Mesenchymal stem cell (in vitro differentiated cells and primary cell): ENCODE data around the gene MRPL55.
A peak's percentile ranks its signal among the peaks of the same experiment; 100 is the strongest.

ENCODE experiments used
- DNase-seq: peaks from one replicate; pipeline ENCODE4 v3.0.0-alpha.2; 2013
- H2AFZ ChIP-seq: one replicate; pipeline ENCODE4 v1.6.1; 2013; ENCODE audit warnings: low read depth, mild to moderate bottlenecking, control low read depth, inconsistent platforms, low read length, moderate library complexity
- H2AK5ac ChIP-seq: 2 replicates; pipeline ENCODE4 v1.6.1; 2013; ENCODE audit warnings: low read length, moderate library complexity, mild to moderate bottlenecking, inconsistent platforms; ENCODE audit not compliant: severe bottlenecking
- H2BK120ac ChIP-seq: one replicate; pipeline ENCODE4 v1.6.1; 2013; ENCODE audit warnings: low read depth, mild to moderate bottlenecking, inconsistent platforms, low read length, moderate library complexity
- H2BK12ac ChIP-seq, 2 experiments: one replicate each; pipeline ENCODE4 v1.6.1; 2013; ENCODE audit warnings: inconsistent platforms in 2 of 2, low read length in 2 of 2, mild to moderate bottlenecking in 2 of 2, moderate library complexity in 2 of 2, control low read depth in 1 of 2
- H2BK15ac ChIP-seq: one replicate; pipeline ENCODE4 v1.6.1; 2013; ENCODE audit warnings: mild to moderate bottlenecking, low read depth, inconsistent platforms; ENCODE audit not compliant: poor library complexity, severe bottlenecking
- H2BK5ac ChIP-seq: 2 replicates; pipeline ENCODE4 v1.6.1; 2013; ENCODE audit warnings: low read depth, mild to moderate bottlenecking, low read length, control low read depth, inconsistent platforms; ENCODE audit not compliant: poor library complexity, severe bottlenecking
- H3K14ac ChIP-seq, 2 experiments: one replicate each; pipeline ENCODE4 v1.6.1; 2013; ENCODE audit warnings: inconsistent platforms in 2 of 2, low read length in 2 of 2, control low read depth in 1 of 2, mild to moderate bottlenecking in 1 of 2, moderate library complexity in 1 of 2
- H3K18ac ChIP-seq, 2 experiments: one replicate each; pipeline ENCODE4 v1.6.1; 2013; ENCODE audit warnings: inconsistent platforms in 2 of 2, low read length in 2 of 2, control low read depth in 1 of 2, low read depth in 1 of 2, mild to moderate bottlenecking in 1 of 2
- H3K23ac ChIP-seq, 2 experiments: one replicate each; pipeline ENCODE4 v1.6.1; 2013; ENCODE audit warnings: inconsistent platforms in 2 of 2, low read length in 2 of 2, mild to moderate bottlenecking in 2 of 2, moderate library complexity in 2 of 2, control low read depth in 1 of 2
- H3K27ac ChIP-seq: 2 replicates; pipeline ENCODE4 v1.5.1; 2013; ENCODE audit warnings: mild to moderate bottlenecking, moderate library complexity, low read length, control low read depth, inconsistent platforms; ENCODE audit not compliant: poor library complexity, severe bottlenecking
- H3K27me3 ChIP-seq, 2 experiments: 2 replicates each; pipeline versions ENCODE4 v1.6.1 to v1.7.0; 2013; ENCODE audit warnings: low read length in 2 of 2, mild to moderate bottlenecking in 2 of 2, moderate library complexity in 2 of 2, control low read depth in 1 of 2, inconsistent platforms in 1 of 2; ENCODE audit not compliant: control insufficient read depth in 1 of 2, insufficient read depth in 1 of 2
- H3K36me3 ChIP-seq, 2 experiments: 2 replicates each; pipeline versions ENCODE4 v1.6.1 to v1.7.0; 2013; ENCODE audit warnings: low read length in 2 of 2, control low read depth in 1 of 2, inconsistent platforms in 1 of 2, low read depth in 1 of 2, mild to moderate bottlenecking in 1 of 2; ENCODE audit not compliant: insufficient read depth in 2 of 2, control insufficient read depth in 1 of 2
- H3K4ac ChIP-seq, 2 experiments: one replicate each; pipeline ENCODE4 v1.6.1; 2013; ENCODE audit warnings: inconsistent platforms in 2 of 2, low read length in 2 of 2, mild to moderate bottlenecking in 2 of 2, moderate library complexity in 2 of 2, control low read depth in 1 of 2, low read depth in 1 of 2
- H3K4me1 ChIP-seq: 2 replicates; pipeline ENCODE4 v1.6.1; 2013; ENCODE audit warnings: low read depth, low read length, control low read depth; ENCODE audit not compliant: control insufficient read depth, insufficient read depth
- H3K4me2 ChIP-seq: 2 replicates; pipeline ENCODE4 v1.6.1; 2013; ENCODE audit warnings: low read length, mild to moderate bottlenecking, inconsistent platforms; ENCODE audit not compliant: poor library complexity, severe bottlenecking
- H3K4me3 ChIP-seq, 2 experiments: 2 replicates each; pipeline versions ENCODE4 v1.5.1 to v1.7.0; 2013; ENCODE audit warnings: low read length in 2 of 2, mild to moderate bottlenecking in 2 of 2, control low read depth in 1 of 2, low read depth in 1 of 2; ENCODE audit not compliant: insufficient read depth in 1 of 2
- H3K79me1 ChIP-seq: replicated peaks from 2 replicates; pipeline ENCODE4 v1.6.1; 2013; ENCODE audit warnings: mild to moderate bottlenecking, control low read depth, low read length, inconsistent platforms; ENCODE audit not compliant: poor library complexity, severe bottlenecking
- H3K9ac ChIP-seq: 2 replicates; pipeline ENCODE4 v1.7.0; 2013; ENCODE audit warnings: mild to moderate bottlenecking, low read length, moderate library complexity
- H3K9me3 ChIP-seq: 2 replicates; pipeline ENCODE4 v1.7.0; 2013; ENCODE audit warnings: mild to moderate bottlenecking, low read length; ENCODE audit not compliant: control insufficient read depth
- H4K8ac ChIP-seq: one replicate; pipeline ENCODE4 v1.6.1; 2013; ENCODE audit warnings: inconsistent platforms, mild to moderate bottlenecking, low read length, moderate library complexity
- H4K91ac ChIP-seq: one replicate; pipeline ENCODE4 v1.6.1; 2013; ENCODE audit warnings: mild to moderate bottlenecking, low read length, inconsistent platforms
- WGBS: methylation state at CpG from one replicate; pipeline ENCODE4 v1.1.7; 2013; ENCODE audit warnings: mixed read lengths; 5-methylcytosine and 5-hydroxymethylcytosine counted together

Gene MRPL55

DNA sequence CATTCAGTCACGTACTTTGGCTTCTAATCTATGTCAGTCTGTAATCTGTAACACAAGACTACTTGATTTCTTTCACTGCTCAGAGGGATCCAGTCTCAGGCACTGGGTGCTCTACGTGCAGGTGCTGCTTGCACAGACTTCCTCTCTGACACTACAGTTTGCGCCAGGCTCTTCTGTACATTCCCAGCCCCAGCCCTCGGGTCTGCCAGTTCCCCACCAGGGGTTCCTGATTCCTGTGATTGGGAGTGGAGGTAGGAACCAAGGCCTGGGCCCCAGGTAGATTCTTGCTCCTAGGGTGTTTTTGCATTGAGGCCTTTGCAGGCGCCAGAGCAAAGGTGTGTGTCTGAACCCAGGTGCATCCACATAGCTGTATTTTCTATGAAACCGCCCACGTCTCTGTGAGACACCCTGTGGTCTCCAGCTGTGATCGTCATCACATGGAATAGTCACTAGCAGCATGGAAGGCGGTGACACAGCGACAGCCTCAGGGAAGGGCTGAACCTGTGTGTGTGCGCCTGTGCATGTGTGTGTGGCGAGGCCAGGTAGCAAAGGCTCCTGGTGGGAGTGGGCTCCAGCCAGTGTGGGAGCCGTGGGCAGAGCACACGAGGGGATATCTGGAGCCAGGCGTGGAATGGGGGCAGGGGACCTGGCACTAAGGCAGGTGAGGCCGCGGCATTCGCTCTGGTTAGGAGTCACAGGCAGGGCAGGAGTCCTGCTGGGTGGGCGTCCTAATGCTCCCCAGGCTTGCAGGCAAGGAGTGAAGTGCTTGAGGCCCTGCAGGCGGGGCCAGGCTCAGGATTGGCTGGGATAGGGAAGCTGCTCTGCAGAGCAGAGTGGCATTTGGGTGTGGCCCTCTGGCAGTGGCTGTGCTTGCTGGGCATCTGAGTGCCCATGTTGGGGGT lies 45.8 kb upstream of the MRPL55 start:
- Histone ChIP-seq H3K18ac (no peak overlapping the region), H2BK15ac (no peak overlapping the region), H2BK5ac (no peak overlapping the region), H3K4me2 (no peak overlapping the region), H3K4me3 (no peak overlapping the region), H2BK12ac (no peak overlapping the region), H3K23ac (no peak overlapping the region), H3K14ac (no peak overlapping the region), H3K27me3 (peaks cover 0 to 8% of the 10 kb centered on the region in 2 experiments), H3K27ac (no peak overlapping the region), H3K9ac (no peak overlapping the region), H2AFZ (no peak overlapping the region), H3K9me3 (no peaks in the 10 kb centered on the region), H2AK5ac (no peak overlapping the region), H2BK120ac (no peak overlapping the region), H3K4me1 (peaks cover 19% of the 10 kb centered on the region), H3K4ac (no peak overlapping the region), H4K91ac (no peak overlapping the region), H3K79me1 (peaks cover 10% of the 10 kb centered on the region), H3K36me3 (peaks cover 0 to 50% of the 10 kb centered on the region in 2 experiments), H4K8ac (no peak overlapping the region)
- DNase-seq = no peak
- 91% methylated on average over 19 of the region's 20 CpGs for WGBS

DNA sequence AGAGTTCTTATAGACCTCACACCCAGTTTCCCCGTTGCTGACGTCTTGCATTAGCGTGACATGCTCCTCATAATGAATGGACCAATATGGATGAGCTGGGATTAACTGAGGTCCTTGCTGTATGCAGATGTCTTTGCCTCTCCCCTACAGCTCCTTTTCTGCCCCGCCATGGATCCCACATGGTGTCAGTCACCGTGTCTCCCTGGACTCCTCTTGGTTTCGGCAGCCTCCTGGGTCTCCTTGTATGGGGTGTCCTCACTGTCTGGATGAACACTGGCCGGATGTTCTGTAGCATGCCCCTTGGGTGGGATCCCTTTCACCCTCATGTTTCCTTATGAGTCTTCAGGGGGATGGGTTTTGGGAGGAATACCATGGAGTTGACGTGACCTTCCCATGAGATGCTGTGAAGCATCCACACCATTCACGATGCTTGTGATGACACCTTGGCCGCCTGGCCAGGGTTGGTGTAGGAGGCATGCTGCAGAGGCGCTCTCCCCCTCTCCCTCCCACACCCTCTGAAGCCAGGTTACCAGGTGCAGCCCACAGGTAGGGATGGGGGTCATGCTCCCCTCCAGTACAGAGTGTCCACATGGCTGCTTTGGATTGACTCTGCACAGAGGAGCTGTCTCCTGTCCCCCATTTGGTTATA lies 45.0 kb upstream of the MRPL55 start:
- Histone ChIP-seq H3K36me3 (peaks cover 0 to 58% of the 10 kb centered on the region in 2 experiments), H2AK5ac (no peak overlapping the region), H3K18ac (no peak overlapping the region), H4K91ac (peak overlapping the region; percentile 80), H3K9ac (no peak overlapping the region), H2BK12ac (no peak overlapping the region), H3K4ac (no peak overlapping the region), H3K79me1 (peaks cover 15% of the 10 kb centered on the region), H4K8ac (no peak overlapping the region), H2BK120ac (no peak overlapping the region), H2BK15ac (no peak overlapping the region), H3K4me3 (no peak overlapping the region), H3K14ac (no peak overlapping the region), H3K27ac (no peak overlapping the region), H3K23ac (peak overlapping the region in 1 of 2 experiments; percentile 27), H3K9me3 (no peaks in the 10 kb centered on the region), H3K27me3 (peaks cover 0 to 6% of the 10 kb centered on the region in 2 experiments), H3K4me2 (no peak overlapping the region), H2BK5ac (no peak overlapping the region), H3K4me1 (peaks cover 27% of the 10 kb centered on the region), H2AFZ (no peak overlapping the region)
- DNase-seq = no peak
- WGBS = 92% methylated on average over 11 of the region's 11 CpGs

DNA sequence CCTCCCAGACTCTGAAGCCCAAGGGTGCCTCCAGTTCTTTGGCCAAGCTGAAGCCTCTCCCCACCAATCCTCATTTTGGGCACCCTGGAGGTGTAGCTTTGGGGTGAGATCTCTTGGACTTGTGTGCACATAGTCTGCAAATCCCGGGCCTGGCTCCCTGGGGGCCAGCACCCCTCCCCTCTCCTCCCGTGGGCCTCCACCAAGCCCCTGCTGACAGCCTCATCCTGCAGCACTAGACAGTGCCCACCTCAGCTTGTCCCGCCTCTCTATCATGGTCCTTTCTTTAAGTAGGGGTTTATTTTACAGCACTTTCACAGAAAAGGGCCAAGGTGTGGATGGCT lies 43.8 kb upstream of the MRPL55 start:
- no peak overlapping the region for H2AK5ac ChIP-seq
- H3K14ac ChIP-seq = no peak overlapping the region
- no peak overlapping the region for H3K27ac ChIP-seq
- peaks cover 30% of the 10 kb centered on the region for H3K4me1 ChIP-seq
- no peak overlapping the region for H3K4me2 ChIP-seq
- H2AFZ ChIP-seq = no peak overlapping the region
- H3K18ac ChIP-seq = no peak overlapping the region
- no peak overlapping the region for H2BK15ac ChIP-seq
- no peak overlapping the region for H3K9ac ChIP-seq
- no peak overlapping the region for H2BK120ac ChIP-seq
- no peak overlapping the region for H3K4ac ChIP-seq
- no peak overlapping the region for H4K91ac ChIP-seq
- no peak for DNase-seq
- no peak overlapping the region for H2BK12ac ChIP-seq
- H3K23ac ChIP-seq = no peak overlapping the region
- H3K9me3 ChIP-seq = no peaks in the 10 kb centered on the region
- H3K36me3 ChIP-seq = peaks cover 10 to 62% of the 10 kb centered on the region in 2 experiments
- no peak overlapping the region for H3K4me3 ChIP-seq
- no peak overlapping the region for H4K8ac ChIP-seq
- no peaks in the 10 kb centered on the region for H3K27me3 ChIP-seq
- 86% methylated on average over 1 of the region's 3 CpGs for WGBS
- H3K79me1 ChIP-seq = peaks cover 25% of the 10 kb centered on the region
- H2BK5ac ChIP-seq = no peak overlapping the region

DNA sequence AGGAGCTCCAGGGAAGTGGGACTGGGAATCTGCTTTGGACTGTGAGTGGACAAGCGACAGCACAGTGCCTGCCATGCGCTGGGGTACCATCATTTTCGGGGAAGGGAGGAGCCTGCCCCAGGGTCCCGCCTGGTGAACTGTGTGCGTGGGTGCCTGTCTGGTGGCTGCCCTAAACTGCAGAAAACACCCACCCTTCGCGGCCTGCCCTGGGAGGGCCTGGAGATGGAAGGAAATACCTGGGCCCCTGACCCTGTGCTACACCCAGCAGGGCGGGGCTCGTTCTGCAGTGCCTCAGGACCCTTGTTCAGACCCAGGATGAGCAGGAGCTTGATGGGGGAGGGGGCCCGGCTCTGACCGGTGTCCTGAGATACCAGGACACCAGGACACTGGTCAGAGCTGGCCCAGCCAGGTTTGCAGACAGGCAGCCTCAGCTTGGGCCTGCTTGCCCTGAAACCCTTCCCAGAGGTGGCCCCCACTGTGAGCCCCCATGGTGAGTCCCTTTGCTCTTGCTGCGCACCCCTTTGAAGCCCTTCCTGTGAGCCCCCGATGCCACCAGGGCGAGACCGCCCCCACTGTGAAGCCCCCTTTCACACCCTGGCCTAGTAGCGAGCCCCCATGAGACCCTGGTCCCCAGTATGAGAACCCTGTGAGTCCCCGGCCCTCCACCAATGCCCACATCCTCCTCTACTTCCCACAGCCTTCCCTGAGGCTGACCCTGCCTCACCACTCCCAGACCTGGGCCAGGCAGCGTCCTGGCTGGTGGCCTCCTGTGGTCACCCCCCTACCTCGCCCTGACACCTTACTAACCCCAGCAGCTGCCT lies 43.2 kb upstream of the MRPL55 start:
- WGBS = 92% methylated on average over 17 of the region's 19 CpGs
- no peaks in the 10 kb centered on the region for H3K27me3 ChIP-seq
- no peak for DNase-seq

More for the DNA sequence above, 43.2 kb upstream of the MRPL55 start:
- H3K9me3 ChIP-seq = no peaks in the 10 kb centered on the region
- no peak overlapping the region for H2AFZ ChIP-seq
- peak overlapping the region; percentile 77 for H3K9ac ChIP-seq
- H3K4ac ChIP-seq = no peak overlapping the region
- H3K23ac ChIP-seq = no peak overlapping the region
- no peak overlapping the region for H3K4me2 ChIP-seq
- no peak overlapping the region for H2BK120ac ChIP-seq
- H2BK15ac ChIP-seq = no peak overlapping the region
- no peak overlapping the region for H2BK12ac ChIP-seq
- no peak overlapping the region for H3K27ac ChIP-seq
- no peak overlapping the region for H3K14ac ChIP-seq
- peaks cover 30% of the 10 kb centered on the region for H3K4me1 ChIP-seq
- no peak overlapping the region for H2BK5ac ChIP-seq
- no peak overlapping the region for H3K4me3 ChIP-seq
- H4K91ac ChIP-seq = no peak overlapping the region
- H3K79me1 ChIP-seq = peaks cover 31% of the 10 kb centered on the region
- no peak overlapping the region for H4K8ac ChIP-seq
- no peak overlapping the region for H3K18ac ChIP-seq
- no peak overlapping the region for H2AK5ac ChIP-seq
- peaks cover 16 to 65% of the 10 kb centered on the region in 2 experiments for H3K36me3 ChIP-seq
